H9 (cell line): ENCODE data around the gene SHROOM1. TPM values are rescaled to one million over a fixed set of nuclear protein-coding genes. Genes with fewer than 3 reads are reported as not detected.

Experiments used
- DNase-seq: peaks from one replicate; pipeline ENCODE4 v3.0.0-alpha.2; 2017
- H2AFZ ChIP-seq: one replicate; pipeline ENCODE4 v1.6.1; 2013; ENCODE audit warnings: mild to moderate bottlenecking, low read length, control low read depth, moderate library complexity
- H2AK5ac ChIP-seq: 2 replicates; pipeline ENCODE4 v1.6.1; 2013; ENCODE audit warnings: low read length, control low read depth, mixed read lengths; ENCODE audit not compliant: insufficient read length
- H2BK120ac ChIP-seq: one replicate; pipeline ENCODE4 v1.6.1; 2013; ENCODE audit warnings: low read depth, mild to moderate bottlenecking, low read length, control low read depth, inconsistent platforms; ENCODE audit not compliant: poor library complexity, severe bottlenecking
- H2BK12ac ChIP-seq: 2 replicates; pipeline ENCODE4 v1.6.1; 2013; ENCODE audit warnings: low read length, control low read depth, mixed read lengths, low read depth; ENCODE audit not compliant: insufficient read length
- H2BK15ac ChIP-seq: 2 replicates; pipeline ENCODE4 v1.6.1; 2013; ENCODE audit warnings: low read depth, low read length, control low read depth
- H2BK20ac ChIP-seq: one replicate; pipeline ENCODE4 v1.6.1; 2013; ENCODE audit warnings: low read depth, mild to moderate bottlenecking, low read length, control low read depth, inconsistent platforms; ENCODE audit not compliant: poor library complexity, severe bottlenecking
- H2BK5ac ChIP-seq: 2 replicates; pipeline ENCODE4 v1.6.1; 2013; ENCODE audit warnings: low read length, control low read depth, mixed read lengths; ENCODE audit not compliant: insufficient read length
- H3K14ac ChIP-seq: 2 replicates; pipeline ENCODE4 v1.6.1; 2013; ENCODE audit warnings: low read length, control low read depth; ENCODE audit not compliant: insufficient read depth
- H3K18ac ChIP-seq: 2 replicates; pipeline ENCODE4 v1.6.1; 2013; ENCODE audit warnings: low read depth, mild to moderate bottlenecking, mixed read lengths, low read length, control low read depth; ENCODE audit not compliant: insufficient read length
- H3K23ac ChIP-seq: 2 replicates; pipeline ENCODE4 v1.6.1; 2013; ENCODE audit warnings: low read length, control low read depth, mixed read lengths, low read depth; ENCODE audit not compliant: insufficient read length
- H3K23me2 ChIP-seq: 2 replicates; pipeline ENCODE4 v1.6.1; 2013; ENCODE audit warnings: low read depth, mild to moderate bottlenecking, mixed read lengths, low read length, control low read depth; ENCODE audit not compliant: insufficient read length, poor library complexity, severe bottlenecking
- H3K27ac ChIP-seq: 2 replicates; pipeline ENCODE4 v1.5.1; 2013; ENCODE audit warnings: low read length, control low read depth, mixed read lengths, low read depth; ENCODE audit not compliant: insufficient read length
- H3K27me3 ChIP-seq: 2 replicates; pipeline ENCODE4 v1.6.1; 2013; ENCODE audit warnings: low read length, control low read depth, inconsistent platforms; ENCODE audit not compliant: insufficient read depth
- H3K4ac ChIP-seq: 2 replicates; pipeline ENCODE4 v1.6.1; 2013; ENCODE audit warnings: low read depth, mild to moderate bottlenecking, control low read depth, inconsistent platforms, low read length, moderate library complexity
- H3K4me1 ChIP-seq: 2 replicates; pipeline ENCODE4 v1.6.1; 2013; ENCODE audit warnings: low read length, control low read depth, inconsistent platforms; ENCODE audit not compliant: insufficient read depth
- H3K4me2 ChIP-seq: 2 replicates; pipeline ENCODE4 v1.6.1; 2013; ENCODE audit warnings: low read length, control low read depth, mixed read lengths; ENCODE audit not compliant: insufficient read length, insufficient read depth
- H3K56ac ChIP-seq: 2 replicates; pipeline ENCODE4 v1.6.1; 2013; ENCODE audit warnings: low read depth, mild to moderate bottlenecking, mixed read lengths, low read length, control low read depth; ENCODE audit not compliant: insufficient read length
- H3K79me1 ChIP-seq: 2 replicates; pipeline ENCODE4 v1.6.1; 2013; ENCODE audit warnings: low read depth, mild to moderate bottlenecking, moderate library complexity, low read length, control low read depth, inconsistent platforms; ENCODE audit not compliant: insufficient read depth, poor library complexity, severe bottlenecking
- H3K79me2 ChIP-seq: 2 replicates; pipeline ENCODE4 v1.6.1; 2013; ENCODE audit warnings: low read length, control low read depth, inconsistent platforms; ENCODE audit not compliant: insufficient read depth
- H3K9ac ChIP-seq: 2 replicates; pipeline ENCODE4 v1.6.1; 2013; ENCODE audit warnings: low read length, control low read depth, mixed read lengths; ENCODE audit not compliant: insufficient read length; ENCODE audit errors: extremely low read depth
- H3K9me3 ChIP-seq: one replicate; pipeline ENCODE4 v1.6.1; 2013; ENCODE audit warnings: low read depth, low read length, inconsistent platforms; ENCODE audit not compliant: control insufficient read depth
- H3T11ph ChIP-seq: one replicate; pipeline ENCODE4 v1.6.1; 2013; ENCODE audit warnings: mild to moderate bottlenecking, low read length, control low read depth, inconsistent platforms
- H4K20me1 ChIP-seq: one replicate; pipeline ENCODE4 v1.6.1; 2013; ENCODE audit not compliant: control insufficient read depth, insufficient read length, insufficient read depth
- H4K5ac ChIP-seq: 2 replicates; pipeline ENCODE4 v1.6.1; 2013; ENCODE audit warnings: low read depth, mild to moderate bottlenecking, mixed read lengths, low read length, control low read depth; ENCODE audit not compliant: insufficient read length
- H4K8ac ChIP-seq: replicated peaks from 2 replicates; pipeline ENCODE4 v1.6.1; 2013; ENCODE audit warnings: low read length, control low read depth, mixed read lengths, low read depth; ENCODE audit not compliant: insufficient read length
- H4K91ac ChIP-seq: 2 replicates; pipeline ENCODE4 v1.6.1; 2013; ENCODE audit warnings: low read depth, mild to moderate bottlenecking, moderate library complexity, mixed read lengths, low read length, control low read depth; ENCODE audit not compliant: insufficient read length
- H3K27ac Mint-ChIP-seq, 3 experiments: 2 replicates in 2 of 3; 3 replicates in 1 of 3; pipeline ENCODE4 v1.8.0; 2020 to 2021; ENCODE audit warnings: mixed read lengths in 3 of 3, mild to moderate bottlenecking in 1 of 3, moderate library complexity in 1 of 3
- H3K27me3 Mint-ChIP-seq: 2 replicates; pipeline ENCODE4 v1.8.0; 2021; ENCODE audit warnings: low read depth, mild to moderate bottlenecking, moderate library complexity, mixed read lengths
- H3K36me3 Mint-ChIP-seq, 3 experiments: 2 replicates in 2 of 3; 3 replicates in 1 of 3; pipeline ENCODE4 v1.8.0; 2020 to 2021; ENCODE audit warnings: low read depth in 3 of 3, mixed read lengths in 3 of 3; ENCODE audit not compliant: insufficient read depth in 1 of 3
- H3K4me1 Mint-ChIP-seq, 2 experiments: 2 replicates each; pipeline ENCODE4 v1.8.0; 2020; ENCODE audit warnings: mixed read lengths in 2 of 2
- H3K4me3 Mint-ChIP-seq, 2 experiments: 2 replicates in 1 of 2; 3 replicates in 1 of 2; pipeline ENCODE4 v1.8.0; 2020 to 2021; ENCODE audit warnings: mild to moderate bottlenecking in 2 of 2, mixed read lengths in 2 of 2, moderate library complexity in 1 of 2
- H3K9me3 Mint-ChIP-seq, 2 experiments: 2 replicates in 1 of 2; 3 replicates in 1 of 2; pipeline ENCODE4 v1.8.0; 2020; ENCODE audit warnings: mild to moderate bottlenecking in 2 of 2, mixed read lengths in 2 of 2, moderate library complexity in 1 of 2
- CTCF ChIP-seq: fragments of 200-600 bp; sonication (generic); conservative IDR thresholded peaks from 3 replicates; pipeline ENCODE4 v1.8.0; 2021; ENCODE audit warnings: antibody characterized with exemption, mild to moderate bottlenecking
- WGBS: extraction: QIAGEN DNeasy Blood & Tissue Kit; methylation state at CpG from one replicate; pipeline ENCODE4 v1.1.7; 2013; ENCODE audit warnings: missing lambda C conversion rate, low lambda C conversion rate, mixed read lengths; ENCODE audit not compliant: insufficient read length; ENCODE audit errors: extremely low coverage; 5-methylcytosine and 5-hydroxymethylcytosine counted together
- total RNA-seq: library from RNA; stranded (reverse); gene quantifications from 2 replicates; pipeline ENCODE4 v1.2.1, GENCODE V29; 2021

The SHROOM1 gene
- total RNA-seq, 1 experiment from 2014 or later = 7.0 TPM

GRCh38 chr5:132822650-132823480 lies 7.6 kb downstream of the SHROOM1 start:
- Mint-ChIP-seq H3K4me1 (peaks cover 13 to 24% of the 10 kb centered on the region in 2 experiments), H3K36me3 (peaks cover 3 to 6% (median 4%) of the 10 kb centered on the region in 3 experiments; a peak in 6 of 7 replicates), H3K4me3 (peak overlapping the region in 1 of 2 experiments; percentile 43; a peak in 2 of 5 replicates), H3K27me3 (peaks cover 68% of the 10 kb centered on the region), H3K9me3 (no peaks in the 10 kb centered on the region; a peak in 1 of 5 replicates), H3K27ac (no peak overlapping the region)
- Histone ChIP-seq H3T11ph (no peak overlapping the region), H3K27ac (no peak overlapping the region), H2BK12ac (no peak overlapping the region), H3K23ac (no peak overlapping the region), H2AFZ (no peak overlapping the region), H2AK5ac (no peak overlapping the region), H3K18ac (peak overlapping the region; percentile 68), H2BK15ac (no peak overlapping the region), H3K4me2 (peak overlapping the region; percentile 42), H3K23me2 (peaks cover 14% of the 10 kb centered on the region), H3K27me3 (peaks cover 12% of the 10 kb centered on the region; the same call in 1 of the 2 replicates), H3K4ac (no peak overlapping the region), H3K79me2 (no peaks in the 10 kb centered on the region), H2BK5ac (no peak overlapping the region), H4K91ac (no peak overlapping the region), H3K4me1 (peaks cover 3% of the 10 kb centered on the region), H3K9ac (no peak overlapping the region), H4K5ac (no peak overlapping the region), H3K9me3 (no peaks in the 10 kb centered on the region), H4K20me1 (no peaks in the 10 kb centered on the region), H2BK120ac (no peak overlapping the region), H4K8ac (no peak overlapping the region), H3K79me1 (no peaks in the 10 kb centered on the region), H3K14ac (peak overlapping the region; percentile 86), H3K56ac (no peak overlapping the region), H2BK20ac (no peak overlapping the region)
- no CpG with 5 or more reads among the region's 68 CpGs for WGBS
- DNase-seq = peak; percentile 92
- peak; percentile 50; the same call in 2 of the 3 replicates for TF ChIP-seq CTCF
